A549 (cell line): ENCODE measurements around the gene HPCAL1.
"Not testable (repeated sequence)": the region's sequence is repeated elsewhere in the genome, so short reads cannot be mapped to it uniquely, and the experiment has no call there.

Experiments
- EHF ChIP-seq: fragments of 250-450 bp; sonication (Bioruptor Pico); IDR thresholded peaks from 2 replicates; pipeline ENCODE4 v1.5.0; 2020; ENCODE audit warnings: mild to moderate bottlenecking
- GATA3 ChIP-seq: IDR thresholded peaks from 2 replicates; pipeline ENCODE4 v1.6.1; 2012; ENCODE audit warnings: borderline replicate concordance
- HDAC2 ChIP-seq: fragments of 200-600 bp; sonication (generic); IDR thresholded peaks from 2 replicates; pipeline ENCODE4 v1.6.1; 2016
- HOXA7 ChIP-seq: fragments of 250-450 bp; sonication (Bioruptor Pico); IDR thresholded peaks from 2 replicates; pipeline ENCODE4 v1.5.0; 2020; ENCODE audit warnings: mild to moderate bottlenecking, moderate library complexity
- POLR2A ChIP-seq: IDR thresholded peaks from 2 replicates; pipeline ENCODE4 v1.6.1; 2012; ENCODE audit warnings: mild to moderate bottlenecking, low read length
- RFX5 ChIP-seq: fragments of 450-650 bp; IDR thresholded peaks from 2 replicates; pipeline ENCODE4 v1.7.1; 2014; ENCODE audit warnings: antibody characterized with exemption, mild to moderate bottlenecking, moderate library complexity
- RNF2 ChIP-seq: fragments of 200-600 bp; sonication (generic); IDR thresholded peaks from 2 replicates; pipeline ENCODE4 v1.6.1; 2016; ENCODE audit warnings: low read depth, mild to moderate bottlenecking, antibody characterized with exemption, moderate library complexity, borderline replicate concordance
- TP53 ChIP-seq: fragments of 250-450 bp; sonication (Bioruptor Pico); IDR thresholded peaks from 2 replicates; pipeline ENCODE4 v1.5.0; 2021; ENCODE audit warnings: mild to moderate bottlenecking, moderate library complexity
- ZSCAN20 ChIP-seq: fragments of 250-450 bp; sonication (Bioruptor Pico); IDR thresholded peaks from 2 replicates; pipeline ENCODE4 v1.8.0; 2022; ENCODE audit warnings: mild to moderate bottlenecking, moderate library complexity
- TF ChIP-seq, protein P1 (sequence below): fragments of >200 bp; sonication (Bioruptor Twin); formaldehyde crosslinking; IDR thresholded peaks from 3 replicates; pipeline ENCODE4 v1.5.1; 2016
- TF ChIP-seq, protein P2 (sequence below): fragments of 450-650 bp; IDR thresholded peaks from 2 replicates; pipeline ENCODE4 v1.6.1; 2014; ENCODE audit warnings: antibody characterized with exemption
- TF ChIP-seq, protein P3 (sequence below): IDR thresholded peaks from 2 replicates; pipeline ENCODE4 v1.6.1; 2012

DNA sequence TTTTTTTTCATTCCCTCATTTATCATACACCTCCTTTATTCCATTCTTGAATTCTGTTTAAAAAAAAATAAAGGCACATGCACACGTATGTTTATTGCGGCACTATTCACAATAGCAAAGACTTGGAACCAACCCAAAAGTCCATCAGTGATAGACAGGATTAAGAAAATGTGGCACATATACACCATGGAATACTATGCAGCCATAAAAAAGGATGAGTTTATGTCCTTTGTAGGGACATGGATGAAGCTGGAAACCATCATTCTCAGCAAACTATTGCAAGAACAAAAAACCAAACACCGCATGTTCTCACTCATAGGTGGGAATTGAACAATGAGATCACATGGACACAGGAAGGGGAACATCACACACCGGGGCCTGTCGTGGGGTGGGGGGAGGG, 39.2 kb upstream of the HPCAL1 start:
- TF ChIP-seq, protein P1, sequence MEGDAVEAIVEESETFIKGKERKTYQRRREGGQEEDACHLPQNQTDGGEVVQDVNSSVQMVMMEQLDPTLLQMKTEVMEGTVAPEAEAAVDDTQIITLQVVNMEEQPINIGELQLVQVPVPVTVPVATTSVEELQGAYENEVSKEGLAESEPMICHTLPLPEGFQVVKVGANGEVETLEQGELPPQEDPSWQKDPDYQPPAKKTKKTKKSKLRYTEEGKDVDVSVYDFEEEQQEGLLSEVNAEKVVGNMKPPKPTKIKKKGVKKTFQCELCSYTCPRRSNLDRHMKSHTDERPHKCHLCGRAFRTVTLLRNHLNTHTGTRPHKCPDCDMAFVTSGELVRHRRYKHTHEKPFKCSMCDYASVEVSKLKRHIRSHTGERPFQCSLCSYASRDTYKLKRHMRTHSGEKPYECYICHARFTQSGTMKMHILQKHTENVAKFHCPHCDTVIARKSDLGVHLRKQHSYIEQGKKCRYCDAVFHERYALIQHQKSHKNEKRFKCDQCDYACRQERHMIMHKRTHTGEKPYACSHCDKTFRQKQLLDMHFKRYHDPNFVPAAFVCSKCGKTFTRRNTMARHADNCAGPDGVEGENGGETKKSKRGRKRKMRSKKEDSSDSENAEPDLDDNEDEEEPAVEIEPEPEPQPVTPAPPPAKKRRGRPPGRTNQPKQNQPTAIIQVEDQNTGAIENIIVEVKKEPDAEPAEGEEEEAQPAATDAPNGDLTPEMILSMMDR = not testable (repeated sequence)
- not testable (repeated sequence) for TF ChIP-seq RNF2; ZSCAN20; GATA3; HDAC2; RFX5; HOXA7 (CRISPR knock-in tag); TP53 (CRISPR knock-in tag); EHF (CRISPR knock-in tag); POLR2A
- TF ChIP-seq, protein P2, sequence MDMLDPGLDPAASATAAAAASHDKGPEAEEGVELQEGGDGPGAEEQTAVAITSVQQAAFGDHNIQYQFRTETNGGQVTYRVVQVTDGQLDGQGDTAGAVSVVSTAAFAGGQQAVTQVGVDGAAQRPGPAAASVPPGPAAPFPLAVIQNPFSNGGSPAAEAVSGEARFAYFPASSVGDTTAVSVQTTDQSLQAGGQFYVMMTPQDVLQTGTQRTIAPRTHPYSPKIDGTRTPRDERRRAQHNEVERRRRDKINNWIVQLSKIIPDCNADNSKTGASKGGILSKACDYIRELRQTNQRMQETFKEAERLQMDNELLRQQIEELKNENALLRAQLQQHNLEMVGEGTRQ = not testable (repeated sequence)
- TF ChIP-seq, protein P3, sequence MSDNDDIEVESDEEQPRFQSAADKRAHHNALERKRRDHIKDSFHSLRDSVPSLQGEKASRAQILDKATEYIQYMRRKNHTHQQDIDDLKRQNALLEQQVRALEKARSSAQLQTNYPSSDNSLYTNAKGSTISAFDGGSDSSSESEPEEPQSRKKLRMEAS = not testable (repeated sequence)
